GM19372 (cell line): ENCODE results near the gene RBFA.
"Not testable (repeated sequence)": the region's sequence is repeated elsewhere in the genome, so short reads cannot be mapped to it uniquely, and the experiment has no call there.

Experiments used
- ATAC-seq: cut with Tn5 transposase; IDR thresholded peaks from one replicate; pipeline ENCODE4 v1.9.1; 2021; ENCODE audit warnings: mild to moderate bottlenecking, low read depth, moderate library complexity; ENCODE audit not compliant: unreplicated experiment

The RBFA gene, protein sequence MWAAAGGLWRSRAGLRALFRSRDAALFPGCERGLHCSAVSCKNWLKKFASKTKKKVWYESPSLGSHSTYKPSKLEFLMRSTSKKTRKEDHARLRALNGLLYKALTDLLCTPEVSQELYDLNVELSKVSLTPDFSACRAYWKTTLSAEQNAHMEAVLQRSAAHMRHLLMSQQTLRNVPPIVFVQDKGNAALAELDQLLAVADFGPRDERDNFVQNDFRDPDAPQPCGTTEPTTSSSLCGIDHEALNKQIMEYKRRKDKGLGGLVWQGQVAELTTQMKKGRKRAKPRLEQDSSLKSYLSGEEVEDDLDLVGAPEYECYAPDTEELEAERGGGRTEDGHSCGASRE

DNA sequence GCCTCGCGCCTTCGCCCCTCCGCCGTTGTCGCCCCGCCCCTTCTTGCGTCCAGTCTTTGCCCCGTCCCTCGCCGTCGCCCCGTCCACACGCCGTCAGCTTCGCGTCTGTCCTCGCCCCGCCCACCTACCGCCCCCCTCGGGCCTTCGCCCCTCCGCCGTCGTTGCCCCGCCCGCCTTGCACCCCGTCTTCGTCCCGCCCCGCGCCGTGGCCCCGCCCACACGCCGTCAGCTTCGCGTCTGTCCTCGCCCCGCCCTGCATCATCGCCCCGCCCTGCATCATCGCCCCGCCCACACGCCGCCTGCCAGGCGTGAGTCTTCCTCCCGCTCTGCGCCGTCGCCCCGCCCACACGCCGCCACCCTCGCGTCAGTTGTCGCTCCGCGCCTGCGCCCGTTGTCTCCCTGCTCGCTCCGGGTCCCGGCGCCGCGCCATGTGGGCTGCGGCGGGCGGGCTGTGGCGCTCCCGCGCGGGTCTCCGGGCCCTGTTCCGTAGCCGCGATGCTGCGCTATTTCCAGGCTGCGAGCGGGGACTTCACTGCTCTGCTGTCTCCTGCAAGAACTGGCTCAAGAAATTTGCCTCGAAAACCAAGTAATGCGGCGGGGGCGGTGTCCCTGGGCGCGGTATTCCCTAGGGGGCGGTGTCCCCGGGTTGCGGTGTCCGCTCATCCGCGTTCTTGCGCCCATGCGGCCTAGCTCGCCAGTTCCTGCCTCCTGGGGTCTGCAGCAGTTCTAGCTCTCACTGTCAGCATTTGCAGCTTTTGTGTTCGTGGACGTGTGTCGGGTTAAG, at the start of gene RBFA:
TSS of gene RBFA (plus strand) at position 367 of the 784 bp plus-strand sequence. CDS start at position 429, 62 bp downstream.
- ATAC-seq = peak; percentile 67

GRCh38 chr18:79985172-79985571, 49.1 kb upstream of the RBFA start:
- no peak for ATAC-seq

DNA sequence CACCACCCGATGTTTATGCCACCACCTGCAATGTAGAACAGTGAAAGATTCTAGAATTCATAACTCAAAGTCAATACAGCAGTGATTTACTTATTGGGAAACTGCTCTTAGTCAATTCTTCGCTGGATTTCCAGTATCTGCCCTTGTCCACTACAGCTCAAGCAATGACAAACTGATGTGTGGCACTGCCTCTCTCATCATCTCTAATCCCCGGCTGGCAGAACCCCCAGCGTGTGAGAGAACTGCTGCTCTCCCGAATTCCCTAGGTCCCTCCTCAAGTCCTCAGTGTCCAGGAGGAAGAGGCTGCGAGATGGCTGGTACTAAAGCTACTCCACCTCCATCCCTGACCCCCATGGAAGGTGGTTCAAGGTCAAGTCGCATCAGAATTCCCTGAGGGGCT, 47.5 kb upstream of the RBFA start:
- ATAC-seq = no peak

DNA sequence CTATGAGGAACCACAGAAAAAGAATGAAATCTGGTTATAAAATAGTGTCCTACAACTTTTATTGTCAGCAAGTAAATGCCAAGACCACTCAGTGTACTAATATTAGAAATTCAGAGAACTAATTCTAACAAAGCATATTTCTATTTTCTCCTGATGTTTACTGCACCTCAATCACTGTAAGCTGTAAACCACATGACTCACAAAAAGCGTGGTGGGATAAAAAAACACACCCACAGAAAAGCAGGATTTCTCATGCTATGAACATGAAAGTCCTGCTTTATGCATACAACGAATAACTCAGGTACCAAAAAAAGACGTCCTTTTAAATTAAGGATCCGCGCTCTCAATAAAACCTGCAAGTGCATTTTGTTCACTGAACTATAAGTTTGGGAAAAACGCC, 46.7 kb upstream of the RBFA start:
- no peak for ATAC-seq

DNA sequence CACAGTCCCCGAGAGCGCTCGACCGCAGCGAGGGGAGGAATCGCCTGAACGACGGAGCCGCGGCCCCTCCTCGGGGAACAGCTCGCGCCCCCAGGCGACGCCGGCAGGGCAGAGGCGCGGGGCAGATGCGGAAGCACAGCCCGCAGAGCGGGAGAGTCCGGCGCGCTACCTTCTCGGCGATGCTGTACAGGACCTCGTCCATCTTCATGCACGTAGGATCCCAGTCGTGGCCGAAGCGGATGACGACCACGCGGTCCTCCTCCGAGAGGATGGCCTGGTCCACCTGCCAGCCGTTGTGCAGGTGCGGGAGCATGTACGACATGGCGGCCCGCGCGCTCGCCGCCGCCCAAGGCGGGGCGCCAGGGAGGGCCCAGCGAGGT, 46.2 kb upstream of the RBFA start:
- peak; percentile 55 for ATAC-seq

- peak; percentile 97 for ATAC-seq
Measured at GRCh38 chr18:79988451-79989194, 45.6 kb upstream of the RBFA start, which contains the start of gene TXNL4A. TSS of gene TXNL4A (minus strand) at chr18:79988563. CDS start at chr18:79988392, 171 bp downstream.

DNA sequence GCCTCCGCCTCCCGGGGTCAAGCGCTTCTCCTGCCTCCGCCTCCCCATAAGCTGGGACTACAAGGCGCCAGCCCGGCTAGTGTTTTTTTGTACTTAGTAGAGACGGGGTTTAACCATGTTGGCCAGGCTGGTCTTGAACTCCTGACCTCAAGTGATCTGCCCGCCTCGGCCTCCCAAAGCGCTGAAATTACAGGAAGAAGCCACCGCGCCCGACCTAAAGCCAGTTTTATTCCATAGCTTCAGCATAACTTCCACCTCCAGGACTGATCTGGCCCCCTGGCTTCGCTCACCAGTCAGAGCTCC, 45.1 kb upstream of the RBFA start:
- no peak for ATAC-seq

DNA sequence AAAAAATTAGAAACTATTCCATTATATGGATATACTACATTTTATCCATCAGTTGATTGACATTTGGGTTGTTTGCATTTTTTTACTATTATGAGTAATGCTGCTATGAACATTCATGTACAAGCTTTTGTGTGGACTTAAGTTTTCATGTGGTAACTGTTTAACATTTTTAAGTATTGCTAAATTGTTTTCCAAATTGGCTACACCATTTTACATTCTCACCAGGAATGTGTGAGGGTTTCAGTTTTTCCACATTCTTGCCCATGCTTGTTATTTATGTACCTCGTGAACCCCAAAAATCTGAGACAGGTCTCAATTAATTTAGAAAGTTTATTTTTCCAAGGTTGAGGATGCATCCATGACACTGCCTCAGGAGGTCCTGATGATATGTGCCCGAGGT, 42.7 kb upstream of the RBFA start:
- ATAC-seq = no peak

GRCh38 chr18:79999701-80000100, 34.5 kb upstream of the RBFA start:
- not testable (repeated sequence) for ATAC-seq

GRCh38 chr18:80000877-80001276, 33.4 kb upstream of the RBFA start:
- no peak for ATAC-seq

DNA sequence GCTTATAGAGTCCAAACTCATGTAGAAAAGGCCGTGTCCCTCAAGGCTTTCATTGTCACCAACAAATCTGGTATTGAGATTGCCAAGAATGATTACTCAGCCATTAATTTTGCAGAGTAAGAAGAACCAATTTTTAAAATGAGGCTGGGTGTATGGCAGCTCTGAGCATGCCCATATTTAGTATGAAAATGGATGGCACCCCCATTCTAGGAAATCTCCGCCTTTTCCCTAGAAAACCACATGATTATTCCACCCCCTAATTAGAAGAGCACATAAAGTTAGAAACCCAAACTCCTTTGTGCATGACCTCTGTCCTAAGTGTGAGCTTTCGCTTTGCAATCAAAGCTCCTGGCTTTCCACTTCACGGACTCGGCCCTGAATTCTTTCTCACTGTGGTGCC, 31.8 kb upstream of the RBFA start:
- ATAC-seq = no peak

- ATAC-seq = no peak
Measured at GRCh38 chr18:80004600-80005342, 29.5 kb upstream of the RBFA start.

DNA sequence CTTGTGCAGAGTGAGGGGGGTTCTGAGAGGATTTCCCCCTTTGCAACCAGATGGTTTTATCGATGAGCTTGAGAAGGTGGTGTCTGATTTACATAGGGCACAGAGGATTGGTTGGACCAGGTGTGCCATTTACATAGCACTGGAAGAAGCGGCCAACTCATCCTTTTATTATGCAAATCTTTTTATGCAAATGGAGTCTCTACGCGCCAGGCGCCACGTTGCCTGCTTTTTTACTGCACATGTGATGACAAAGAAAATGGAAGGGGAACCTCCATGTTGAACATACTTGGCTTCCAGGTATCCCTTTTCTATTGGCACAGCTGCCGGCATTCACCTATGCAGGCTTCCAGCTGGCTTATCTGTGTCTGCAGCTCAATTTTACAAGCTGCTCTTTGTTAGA, 27.5 kb upstream of the RBFA start:
- ATAC-seq = no peak

DNA sequence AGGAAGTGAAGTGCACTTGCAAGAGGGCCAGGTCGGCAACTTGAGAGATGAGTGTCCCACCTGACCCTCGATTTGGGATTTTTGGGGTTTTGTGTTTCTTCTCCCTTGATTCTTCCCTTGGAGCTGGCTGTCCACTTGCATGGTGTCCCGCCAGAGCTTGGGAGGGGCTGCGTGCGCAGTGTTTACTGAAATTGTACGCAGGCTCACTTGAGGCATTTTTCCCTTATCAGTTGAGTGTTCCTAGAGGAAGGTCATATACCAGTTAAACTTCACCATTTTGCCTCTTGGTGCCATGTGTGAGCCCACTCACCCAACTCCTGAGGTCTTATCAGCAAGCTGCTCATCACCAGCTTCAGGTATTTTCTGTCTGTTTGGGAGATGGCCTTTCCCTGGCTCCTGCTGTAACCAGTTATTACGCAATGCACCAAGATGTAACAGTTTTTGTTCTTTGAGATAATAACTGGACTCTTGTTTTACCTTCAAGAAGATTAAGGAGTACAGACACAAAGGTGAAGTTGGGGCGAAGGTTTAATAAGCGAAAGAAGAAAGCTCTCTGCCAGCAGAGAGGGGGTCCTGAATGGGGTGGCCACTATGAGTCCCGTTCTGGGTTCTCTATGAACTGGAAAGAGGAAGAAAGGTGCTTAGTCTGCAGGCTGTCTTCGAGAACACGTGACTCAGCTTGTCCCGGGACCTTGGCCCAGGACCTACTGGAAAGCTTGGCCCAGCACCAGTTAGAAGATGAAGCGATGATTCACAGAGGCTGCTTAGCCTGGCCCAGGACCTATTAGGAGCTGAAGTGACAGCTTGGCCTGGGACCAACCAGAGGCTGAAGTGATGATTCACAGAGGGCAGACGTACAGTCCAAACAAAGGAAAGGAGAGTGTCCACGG, 24.3 kb upstream of the RBFA start:
- ATAC-seq = no peak

DNA sequence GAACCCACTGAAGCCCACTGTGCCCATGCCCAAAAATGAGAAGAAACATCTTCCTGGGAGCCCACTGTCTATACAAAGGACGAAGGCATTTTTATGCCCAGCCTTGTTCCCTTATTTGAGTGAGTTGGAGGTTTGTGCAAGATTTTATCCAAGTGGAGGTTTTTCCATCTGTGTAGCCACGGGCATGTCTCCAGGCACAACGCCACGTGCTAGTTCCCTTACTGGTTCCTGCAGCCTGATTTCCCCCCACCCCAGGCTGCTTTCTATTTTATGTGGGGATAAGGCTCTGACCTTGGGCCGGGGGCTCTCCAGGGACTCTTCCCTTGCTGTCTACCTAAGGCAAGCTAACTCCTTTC, 23.7 kb upstream of the RBFA start:
- ATAC-seq = no peak

DNA sequence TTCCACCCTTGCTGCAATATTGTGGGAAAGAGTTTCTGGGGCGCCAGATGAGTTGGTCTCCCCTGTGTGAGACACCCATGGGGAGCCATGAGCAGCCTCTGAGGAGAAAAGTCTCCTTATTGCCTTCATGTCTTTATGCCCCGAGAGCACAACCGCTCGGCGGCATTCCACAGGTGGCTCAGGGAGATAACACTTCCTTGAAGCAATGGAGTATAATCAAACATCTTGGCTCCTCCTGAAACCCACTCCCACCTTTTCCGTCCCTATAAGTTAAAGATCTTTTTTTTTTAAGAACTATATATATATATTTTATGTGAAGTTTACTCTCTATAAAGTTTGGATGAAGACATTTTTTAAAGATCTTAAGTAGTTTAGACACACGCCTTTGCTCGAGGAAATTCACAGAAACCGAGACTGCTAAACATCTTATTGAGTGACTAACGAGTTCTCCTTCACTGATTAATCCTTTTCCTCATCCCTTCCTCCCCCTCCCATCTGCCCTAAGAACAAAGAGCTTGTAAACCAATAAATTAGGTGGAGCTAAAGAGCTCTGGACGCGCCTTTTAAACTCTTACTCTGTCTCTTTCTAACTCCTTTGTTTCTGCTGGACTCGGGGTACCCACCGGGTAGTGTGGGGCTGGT, 22.6 kb upstream of the RBFA start:
- ATAC-seq = not testable (repeated sequence)

DNA sequence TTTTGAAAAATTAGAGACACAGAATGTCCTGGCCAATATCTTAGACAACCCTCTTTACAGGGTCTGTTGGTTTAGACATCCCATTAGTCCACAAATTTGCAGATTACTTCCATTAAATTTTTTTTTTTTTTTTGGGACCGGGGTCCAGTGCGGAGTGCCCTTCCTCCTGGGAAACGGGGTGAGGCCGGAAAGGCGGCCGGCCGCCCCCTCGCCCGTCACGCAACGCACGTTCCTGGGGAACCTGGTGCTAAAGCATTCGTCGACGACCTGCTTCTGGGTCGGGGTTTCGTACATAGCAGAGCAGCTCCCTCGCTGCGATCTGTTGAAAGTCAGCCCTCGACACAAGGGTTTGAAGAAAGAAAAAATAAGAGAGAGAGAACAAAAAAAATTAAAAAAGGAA, 21.5 kb upstream of the RBFA start:
- ATAC-seq = no peak

- ATAC-seq = no peak
Measured at GRCh38 chr18:80022613-80023012, 11.6 kb upstream of the RBFA start.

GRCh38 chr18:80023173-80023572, 11.1 kb upstream of the RBFA start:
- ATAC-seq = no peak
